ENCODE results near the gene EFCAB12.
A peak's percentile ranks its signal among the peaks of the same experiment; 100 is the strongest.

The EFCAB12 gene

DNA sequence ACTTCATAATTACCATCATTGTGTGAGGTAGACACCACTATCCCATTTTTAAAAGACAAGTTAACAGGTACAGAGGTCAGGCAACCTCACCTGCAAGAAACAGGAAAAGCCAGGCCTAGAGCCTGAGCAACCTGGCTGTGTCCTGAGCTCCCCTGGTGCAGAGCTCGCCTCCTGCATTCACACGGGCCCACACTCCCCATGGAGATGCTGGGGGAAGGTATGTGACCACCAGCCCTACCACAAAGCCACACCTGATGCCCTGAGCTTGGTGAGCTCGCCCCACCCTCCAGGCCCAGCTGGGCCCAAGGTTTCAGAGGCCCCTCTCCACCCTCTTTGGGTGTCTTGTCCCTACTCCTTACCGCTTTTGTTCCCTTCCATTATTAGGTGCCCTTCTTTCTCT lies 1.2 kb upstream of the EFCAB12 start:
- TF ChIP-seq, protein P1, sequence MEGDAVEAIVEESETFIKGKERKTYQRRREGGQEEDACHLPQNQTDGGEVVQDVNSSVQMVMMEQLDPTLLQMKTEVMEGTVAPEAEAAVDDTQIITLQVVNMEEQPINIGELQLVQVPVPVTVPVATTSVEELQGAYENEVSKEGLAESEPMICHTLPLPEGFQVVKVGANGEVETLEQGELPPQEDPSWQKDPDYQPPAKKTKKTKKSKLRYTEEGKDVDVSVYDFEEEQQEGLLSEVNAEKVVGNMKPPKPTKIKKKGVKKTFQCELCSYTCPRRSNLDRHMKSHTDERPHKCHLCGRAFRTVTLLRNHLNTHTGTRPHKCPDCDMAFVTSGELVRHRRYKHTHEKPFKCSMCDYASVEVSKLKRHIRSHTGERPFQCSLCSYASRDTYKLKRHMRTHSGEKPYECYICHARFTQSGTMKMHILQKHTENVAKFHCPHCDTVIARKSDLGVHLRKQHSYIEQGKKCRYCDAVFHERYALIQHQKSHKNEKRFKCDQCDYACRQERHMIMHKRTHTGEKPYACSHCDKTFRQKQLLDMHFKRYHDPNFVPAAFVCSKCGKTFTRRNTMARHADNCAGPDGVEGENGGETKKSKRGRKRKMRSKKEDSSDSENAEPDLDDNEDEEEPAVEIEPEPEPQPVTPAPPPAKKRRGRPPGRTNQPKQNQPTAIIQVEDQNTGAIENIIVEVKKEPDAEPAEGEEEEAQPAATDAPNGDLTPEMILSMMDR (IDR thresholded peaks at IDR 0.05; ENCODE audit: unreplicated experiment in 3 of 3), result no peak
- peaks cover 31% of the 10 kb centered on the region for H3K36me3 Mint-ChIP-seq (ENCODE audit: low read depth)
- peak overlapping the region; percentile 2 to 38 (median 25) for H3K4me3 Mint-ChIP-seq
- peaks cover 11% of the 10 kb centered on the region for H3K27me3 Mint-ChIP-seq (ENCODE audit: low read depth)
- peaks cover 40% of the 10 kb centered on the region for H3K4me1 Mint-ChIP-seq
- H3K27ac Mint-ChIP-seq, result peak overlapping the region in 2 of 3 experiments; percentile 81 to 90
- H3K9me3 Mint-ChIP-seq, result no peaks in the 10 kb centered on the region

DNA sequence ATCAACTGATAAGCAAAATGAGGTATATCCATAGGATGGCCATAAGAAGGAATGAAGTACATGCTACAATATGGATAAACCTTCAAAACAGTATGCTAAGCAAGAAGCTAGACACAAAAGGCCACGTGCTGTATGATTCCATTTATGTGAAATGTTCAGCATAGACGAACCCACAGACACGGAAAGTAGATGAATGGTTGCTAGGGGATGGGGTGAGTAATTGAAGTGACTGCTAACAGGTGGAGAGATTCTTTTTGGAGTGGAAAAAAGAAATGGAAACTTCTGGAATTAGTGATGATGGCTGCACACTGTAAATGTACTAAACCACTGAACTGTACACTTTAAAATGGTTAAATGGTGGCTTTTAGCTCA lies 630 bp upstream of the EFCAB12 start:
- H3K27me3 Mint-ChIP-seq (ENCODE audit: low read depth), result peaks cover 11% of the 10 kb centered on the region

DNA sequence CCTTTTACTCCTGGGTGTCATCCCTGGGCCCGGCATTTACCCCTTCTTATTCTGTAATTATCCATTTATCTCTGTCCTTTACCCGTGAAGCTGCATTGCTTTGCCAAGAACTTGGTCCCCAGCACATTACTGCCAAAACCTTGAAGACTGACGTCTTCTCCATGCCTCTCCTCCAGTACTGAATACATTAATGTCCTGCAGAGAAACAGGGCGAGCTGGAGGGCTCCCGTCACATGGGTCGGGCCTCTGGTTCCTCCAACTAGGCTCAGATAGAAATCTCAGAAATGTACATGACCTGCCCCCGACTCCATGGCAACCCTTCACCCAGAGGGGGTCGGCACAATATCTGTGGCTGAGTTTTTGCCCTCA lies 445 bp downstream of the EFCAB12 start:
- H3K9me3 Mint-ChIP-seq, result no peaks in the 10 kb centered on the region
- H3K27me3 Mint-ChIP-seq (ENCODE audit: low read depth), result peaks cover 11% of the 10 kb centered on the region
- H3K36me3 Mint-ChIP-seq (ENCODE audit: low read depth), result peaks cover 21% of the 10 kb centered on the region
- H3K4me1 Mint-ChIP-seq, result peaks cover 40% of the 10 kb centered on the region
- peak overlapping the region; percentile 5 to 93 (median 90) for H3K27ac Mint-ChIP-seq
- peak overlapping the region; percentile 85 to 88 (median 87) for H3K4me3 Mint-ChIP-seq
- TF ChIP-seq, protein P1 (IDR thresholded peaks at IDR 0.05; ENCODE audit: unreplicated experiment in 3 of 3), result no peak

More for the DNA sequence above, 630 bp upstream of the EFCAB12 start:
- no peaks in the 10 kb centered on the region for H3K9me3 Mint-ChIP-seq
- H3K4me3 Mint-ChIP-seq, result peak overlapping the region; percentile 85 to 88 (median 87)
- TF ChIP-seq, protein P1 (IDR thresholded peaks at IDR 0.05; ENCODE audit: unreplicated experiment in 3 of 3), result no peak
- H3K27ac Mint-ChIP-seq, result peak overlapping the region; percentile 82 to 93 (median 90)
- peaks cover 42% of the 10 kb centered on the region for H3K4me1 Mint-ChIP-seq
- H3K36me3 Mint-ChIP-seq (ENCODE audit: low read depth), result peaks cover 28% of the 10 kb centered on the region

DNA sequence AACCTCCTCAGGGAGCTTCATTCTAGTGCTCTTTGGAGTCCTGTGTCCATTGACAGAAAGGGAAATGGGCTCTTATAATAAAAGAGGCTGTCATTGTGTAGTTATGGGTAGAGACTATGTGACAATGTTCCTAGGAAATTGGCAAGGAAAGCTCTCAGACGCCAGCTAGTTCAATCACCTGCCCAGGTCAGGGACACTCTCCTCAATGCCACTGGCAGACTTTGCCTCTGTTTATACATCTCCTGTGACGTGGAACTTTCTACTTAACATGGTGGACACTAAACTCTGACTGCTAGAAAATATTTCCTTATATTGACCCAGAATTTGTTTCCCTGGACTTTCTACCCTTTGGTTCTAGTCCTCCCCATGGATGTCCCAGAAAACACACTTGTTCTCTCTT lies 2.8 kb downstream of the EFCAB12 start:
- Mint-ChIP-seq H3K4me3 (no peak overlapping the region), H3K36me3 (ENCODE audit: low read depth) (peaks cover 2% of the 10 kb centered on the region), H3K27ac (no peak overlapping the region), H3K27me3 (ENCODE audit: low read depth) (peaks cover 14% of the 10 kb centered on the region), H3K4me1 (peaks cover 40% of the 10 kb centered on the region), H3K9me3 (no peaks in the 10 kb centered on the region)
- TF ChIP-seq, protein P1 (IDR thresholded peaks at IDR 0.05; ENCODE audit: unreplicated experiment in 3 of 3), result no peak

DNA sequence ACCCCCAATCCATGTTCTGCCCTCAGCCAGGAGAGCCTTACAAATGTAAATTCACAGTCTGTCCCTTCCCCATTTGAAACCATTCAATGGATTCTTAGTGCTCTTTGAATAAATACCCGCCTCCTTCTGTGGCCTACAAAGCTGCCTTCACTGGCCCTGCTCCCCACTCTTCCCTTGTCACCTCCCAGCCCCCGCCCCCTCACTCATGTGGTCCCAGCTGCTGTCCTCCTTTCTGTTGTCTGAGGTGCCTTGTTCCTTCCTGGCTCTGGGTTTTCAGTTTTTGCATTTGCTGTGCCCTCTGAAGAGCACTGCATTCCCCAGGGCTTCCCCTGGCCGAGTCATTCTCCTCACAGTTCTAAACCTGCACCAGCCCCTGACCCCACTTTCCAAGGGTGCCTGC lies 3.2 kb downstream of the EFCAB12 start:
- H3K36me3 Mint-ChIP-seq (ENCODE audit: low read depth), result no peaks in the 10 kb centered on the region
- no peak overlapping the region for H3K4me3 Mint-ChIP-seq
- no peak overlapping the region for H3K27ac Mint-ChIP-seq
- peaks cover 40% of the 10 kb centered on the region for H3K4me1 Mint-ChIP-seq
- H3K27me3 Mint-ChIP-seq (ENCODE audit: low read depth), result peaks cover 14% of the 10 kb centered on the region
- no peaks in the 10 kb centered on the region for H3K9me3 Mint-ChIP-seq
- TF ChIP-seq, protein P1 (IDR thresholded peaks at IDR 0.05; ENCODE audit: unreplicated experiment in 3 of 3), result no peak

DNA sequence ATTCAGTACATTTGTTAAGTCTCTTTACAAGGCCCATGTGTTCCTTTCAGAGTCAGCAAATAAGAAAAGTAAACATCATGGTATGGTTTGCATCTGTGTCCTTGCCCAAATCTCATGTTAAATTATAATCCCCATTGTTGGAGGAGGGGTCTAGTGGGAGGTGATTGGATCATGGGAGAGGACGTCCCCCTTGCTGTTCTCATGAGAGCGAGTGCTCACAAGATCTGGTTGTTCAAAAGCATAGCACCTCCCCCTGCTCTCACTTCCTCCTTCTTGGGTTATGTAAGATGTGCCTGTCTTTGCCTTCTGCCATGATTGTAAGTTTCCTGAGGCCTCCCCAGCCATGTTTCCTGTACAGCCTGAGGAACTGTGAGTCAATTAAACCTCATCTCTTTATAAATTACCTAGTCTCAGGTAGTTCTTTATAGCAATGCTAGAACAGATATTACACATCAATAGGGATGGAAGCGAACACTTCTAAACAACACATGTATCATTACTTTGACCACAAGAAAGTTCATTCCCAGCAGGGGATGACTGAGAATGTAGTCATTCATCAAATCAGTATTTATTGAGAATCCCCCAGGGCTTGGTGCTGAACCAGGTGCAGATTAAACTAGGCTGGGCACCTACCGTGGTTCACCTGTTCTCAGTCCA lies 4.1 kb downstream of the EFCAB12 start:
- Mint-ChIP-seq H3K4me1 (peaks cover 47% of the 10 kb centered on the region), H3K27me3 (ENCODE audit: low read depth) (peaks cover 14% of the 10 kb centered on the region), H3K9me3 (no peaks in the 10 kb centered on the region), H3K4me3 (no peak overlapping the region), H3K27ac (peak overlapping the region in 2 of 3 experiments; percentile 15 to 37), H3K36me3 (ENCODE audit: low read depth) (no peaks in the 10 kb centered on the region)
- TF ChIP-seq, protein P1 (IDR thresholded peaks at IDR 0.05; ENCODE audit: unreplicated experiment in 3 of 3), result no peak
